Spleen (tissue), 7 donors: ENCODE measurements around the gene HIPK2.

Source experiments
- CTCF ChIP-seq, 11 experiments: fragments of 200-600 bp in 7 of 11; fragments of 450-650 bp in 4 of 11; sonication (generic) in 4 of 11; IDR thresholded peaks in 8 of 11; conservative IDR thresholded peaks in 3 of 11; 1 replicate in 7 of 11; 2 replicates in 4 of 11; pipeline versions ENCODE4 v1.4.0 to v1.8.0; 2016 to 2021; ENCODE audit warnings: antibody characterized with exemption in 11 of 11, inconsistent platforms in 4 of 11, mild to moderate bottlenecking in 1 of 11
- POLR2A ChIP-seq, 3 donors: fragments of 450-650 bp; IDR thresholded peaks; one replicate each; pipeline ENCODE4 v1.5.1; 2017; ENCODE audit warnings: antibody characterized with exemption in 3 of 3, mild to moderate bottlenecking in 1 of 3
- donor health status: DM: no; HTN: no; CAD: no; lungs with moderate emphysema.
- donor health status: DM: no; HTN: no; CAD: no.
- donor health status: DM: no; HTN: no; CAD: no.

- TF ChIP-seq CTCF (IDR thresholded peaks at IDR 0.05 in 8 of 11, conservative IDR thresholded peaks at IDR 0.05 in 3 of 11), result no peak
- no peak for TF ChIP-seq POLR2A (IDR thresholded peaks at IDR 0.05)
Observed at GRCh38 chr7:139783647-139784385, 6.0 kb upstream of the HIPK2 start.
